HepG2 (cell line): ENCODE measurements around the gene ZC3H13.

ENCODE experiments used
- CTCF ChIP-seq: sonication (generic); formaldehyde crosslinking; IDR thresholded peaks from 2 replicates; pipeline ENCODE4 v1.5.0; 2020; ENCODE audit warnings: mild to moderate bottlenecking, missing genetic modification reagents, moderate library complexity
- DNMT3B ChIP-seq: conservative IDR thresholded peaks from 2 replicates; pipeline ENCODE4 v1.6.1; 2016; ENCODE audit warnings: missing biosample characterization, control low read depth
- PCBP2 ChIP-seq: fragments of 200-400 bp; formaldehyde crosslinking; optimal IDR thresholded peaks from 2 replicates; pipeline ENCODE3; 2018; ENCODE audit warnings: low read length, low read depth; ENCODE audit not compliant: poor library complexity, severe bottlenecking
- POLR2A ChIP-seq, 2 experiments: IDR thresholded peaks; 2 replicates each; pipeline ENCODE4 v1.6.1; 2011; ENCODE audit warnings: low read depth in 2 of 2, low read length in 2 of 2, mild to moderate bottlenecking in 1 of 2, moderate library complexity in 1 of 2; ENCODE audit not compliant: insufficient read depth in 1 of 2
- SALL2 ChIP-seq: sonication (generic); formaldehyde crosslinking; IDR thresholded peaks from 2 replicates; pipeline ENCODE4 v1.8.1; 2023; ENCODE audit warnings: mild to moderate bottlenecking, missing genetic modification reagents, inconsistent platforms
- THYN1 ChIP-seq: sonication (generic); formaldehyde crosslinking; IDR thresholded peaks from 2 replicates; pipeline ENCODE4 v1.8.1; 2023; ENCODE audit warnings: low read depth, mild to moderate bottlenecking, moderate library complexity, missing genetic modification reagents, borderline replicate concordance
- ZNF263 ChIP-seq: sonication (generic); formaldehyde crosslinking; IDR thresholded peaks from 2 replicates; pipeline ENCODE4 v1.4.0; 2020; ENCODE audit warnings: missing genetic modification reagents

GRCh38 chr13:46077265-46077664 lies 24.7 kb upstream of the ZC3H13 start:
- TF ChIP-seq DNMT3B (CRISPR knock-in tag), result no peak
- TF ChIP-seq POLR2A (IDR thresholded peaks at IDR 0.05; ENCODE audit: insufficient read depth in 1 of 2, low read depth in 2 of 2, low read length in 2 of 2), result no peak
- TF ChIP-seq CTCF (CRISPR knock-in tag), result no peak
- no peak for TF ChIP-seq ZNF263 (CRISPR knock-in tag)
- no peak for TF ChIP-seq PCBP2
- no peak for TF ChIP-seq THYN1 (CRISPR knock-in tag)
- no peak for TF ChIP-seq SALL2 (CRISPR knock-in tag)
